Neural cell (in vitro differentiated cells): Measurements from ENCODE around the gene LRSAM1. TPM values are rescaled to one million over a fixed set of nuclear protein-coding genes. Genes with fewer than 3 reads are reported as not detected.

Experiments used
- H2AFZ ChIP-seq: fragments of 200-600, 300-800 bp; sonication (generic), shearing (Covaris generic); 2 replicates; pipeline ENCODE4 v1.6.0; 2014; ENCODE audit warnings: low read depth, mild to moderate bottlenecking, antibody characterized with exemption, low read length, moderate library complexity
- H3F3A ChIP-seq: fragments of 200-600 bp; shearing (Covaris generic); 2 replicates; pipeline ENCODE4 v1.6.1; 2016; ENCODE audit warnings: mild to moderate bottlenecking, moderate library complexity, mixed read lengths, antibody characterized with exemption, low read length; ENCODE audit not compliant: insufficient read depth, poor library complexity, severe bottlenecking
- H3K27ac ChIP-seq: fragments of 200-600, 300-800 bp; sonication (generic), shearing (Covaris generic); 2 replicates; pipeline ENCODE4 v1.5.1; 2014; ENCODE audit warnings: mild to moderate bottlenecking, low read length, moderate library complexity
- H3K27me3 ChIP-seq: fragments of 300-800, 200-600 bp; sonication (generic), shearing (Covaris generic); 2 replicates; pipeline ENCODE4 v1.6.0; 2014; ENCODE audit warnings: mild to moderate bottlenecking, low read depth, low read length, moderate library complexity; ENCODE audit not compliant: insufficient read depth
- H3K36me3 ChIP-seq: fragments of 300-800, 200-600 bp; sonication (generic), shearing (Covaris generic); 2 replicates; pipeline ENCODE4 v1.5.1; 2014; ENCODE audit warnings: mild to moderate bottlenecking, antibody characterized with exemption, low read length, moderate library complexity; ENCODE audit not compliant: insufficient read depth
- H3K4me2 ChIP-seq: fragments of 300-800, 200-600 bp; sonication (generic), shearing (Covaris generic); 2 replicates; pipeline ENCODE4 v1.6.0; 2014; ENCODE audit warnings: mild to moderate bottlenecking, low read length
- H3K4me3 ChIP-seq: fragments of 300-800, 200-600 bp; sonication (generic), shearing (Covaris generic); 2 replicates; pipeline ENCODE4 v1.5.1; 2014; ENCODE audit warnings: mild to moderate bottlenecking, low read length, moderate library complexity
- H3K79me2 ChIP-seq: fragments of 200-600 bp; shearing (Covaris generic); replicated peaks from 2 replicates; pipeline ENCODE4 v1.6.0; 2014; ENCODE audit warnings: mild to moderate bottlenecking, low read length, moderate library complexity; ENCODE audit not compliant: insufficient read depth
- H3K9ac ChIP-seq: fragments of 300-800, 200-600 bp; sonication (generic), shearing (Covaris generic); 2 replicates; pipeline ENCODE4 v1.6.1; 2016; ENCODE audit warnings: mild to moderate bottlenecking, low read length, mixed read lengths
- H3K9me2 ChIP-seq: fragments of 200-600 bp; shearing (Covaris generic); 2 replicates; pipeline ENCODE4 v1.6.1; 2016; ENCODE audit warnings: mild to moderate bottlenecking, low read length, mixed read lengths; ENCODE audit not compliant: insufficient read depth
- H3K9me3 ChIP-seq: fragments of 200-600, 300-800 bp; sonication (generic), shearing (Covaris generic); 2 replicates; pipeline ENCODE4 v1.6.1; 2016; ENCODE audit warnings: mild to moderate bottlenecking, mixed run types, low read length, moderate library complexity, mixed read lengths
- H4K20me1 ChIP-seq: fragments of 200-600 bp; shearing (Covaris generic); 2 replicates; pipeline ENCODE4 v1.6.1; 2016; ENCODE audit warnings: mild to moderate bottlenecking, mixed run types; ENCODE audit not compliant: insufficient read depth
- EP300 ChIP-seq: fragments of 450-650 bp; conservative IDR thresholded peaks from 2 replicates; pipeline ENCODE4 v1.6.1; 2014; ENCODE audit warnings: antibody characterized with exemption, mild to moderate bottlenecking, moderate library complexity; ENCODE audit not compliant: poor library complexity, severe bottlenecking
- EZH2 ChIP-seq: fragments of 200-600, 300-800 bp; shearing (Covaris generic), sonication (generic); IDR thresholded peaks from 2 replicates; pipeline ENCODE4 v1.6.1; 2014; ENCODE audit warnings: antibody characterized with exemption, low read length, borderline replicate concordance, mild to moderate bottlenecking; ENCODE audit not compliant: insufficient read depth, poor library complexity, severe bottlenecking
- MXI1 ChIP-seq: fragments of 450-650 bp; conservative IDR thresholded peaks from 2 replicates; pipeline ENCODE4 v1.6.1; 2014; ENCODE audit warnings: antibody characterized with exemption, mild to moderate bottlenecking; ENCODE audit not compliant: poor library complexity, severe bottlenecking
- POLR2AphosphoS5 ChIP-seq: IDR thresholded peaks from 2 replicates; pipeline ENCODE4 v1.6.1; 2012
- RAD21 ChIP-seq: fragments of 450-650 bp; conservative IDR thresholded peaks from 2 replicates; pipeline ENCODE4 v1.6.1; 2014; ENCODE audit warnings: antibody characterized with exemption, mild to moderate bottlenecking, moderate library complexity
- SMC3 ChIP-seq: fragments of 450-650 bp; conservative IDR thresholded peaks from 2 replicates; pipeline ENCODE4 v1.6.1; 2014; ENCODE audit warnings: antibody characterized with exemption, mild to moderate bottlenecking, moderate library complexity; ENCODE audit not compliant: poor library complexity
- TAF1 ChIP-seq: IDR thresholded peaks from 2 replicates; pipeline ENCODE4 v1.6.1; 2012; ENCODE audit warnings: low read depth
- polyA plus RNA-seq: library from polyadenylated mRNA; depleted of rRNA; stranded (reverse); fragments of >200 nt; gene quantifications from 2 replicates; pipeline ENCODE4 v1.2.3, GENCODE V29; 2014
- TF ChIP-seq, protein P1 (sequence below): fragments of 450-650 bp; IDR thresholded peaks from 2 replicates; pipeline ENCODE4 v1.5.1; 2014; ENCODE audit warnings: antibody characterized with exemption, mild to moderate bottlenecking, moderate library complexity; ENCODE audit not compliant: poor library complexity, severe bottlenecking
- TF ChIP-seq, protein P2 (sequence below): IDR thresholded peaks from 2 replicates; pipeline ENCODE4 v1.6.1; 2012; ENCODE audit warnings: borderline replicate concordance

The LRSAM1 gene
- polyA plus RNA-seq, 1 donor from 2014 or later: 21.6 TPM

DNA sequence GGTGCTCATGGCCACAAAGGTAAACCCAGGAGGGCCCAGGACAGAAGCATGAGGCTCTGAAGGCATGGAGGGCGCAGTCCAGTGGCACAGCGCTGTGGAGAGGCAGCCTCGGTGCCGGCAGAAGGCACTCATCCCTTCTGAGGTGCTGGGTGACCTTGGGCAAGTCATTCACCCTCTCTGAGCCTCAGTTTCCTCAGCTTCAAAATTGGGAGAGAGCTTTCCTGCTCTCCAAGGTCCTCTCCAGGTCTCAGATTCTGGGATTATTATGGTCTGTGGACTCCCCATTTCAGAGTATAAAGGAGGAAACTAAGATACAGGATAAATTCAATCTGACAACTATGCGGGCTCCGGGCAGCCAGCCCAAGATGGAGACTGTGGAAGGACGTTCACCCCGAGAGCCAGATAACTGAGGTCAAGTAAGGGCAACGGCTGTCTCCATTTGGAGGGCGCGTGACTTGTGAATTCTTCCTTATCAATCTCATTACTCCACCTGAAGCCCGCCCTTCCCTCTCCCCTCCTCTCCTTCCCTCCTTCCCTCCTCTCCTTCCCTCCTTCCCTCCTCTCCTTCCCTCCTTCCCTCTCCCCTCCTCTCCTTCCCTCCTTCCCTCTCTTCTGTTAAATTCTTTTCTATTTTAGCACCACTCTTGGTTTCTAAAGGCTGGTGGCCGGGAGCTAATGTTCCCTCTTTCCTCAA, 58.1 kb downstream of the LRSAM1 start:
- H3K36me3 ChIP-seq: peaks cover 5% of the 10 kb centered on the region
- no peaks in the 10 kb centered on the region for H3K9me3 ChIP-seq
- H2AFZ ChIP-seq: no peak overlapping the region
- no peaks in the 10 kb centered on the region for H3K79me2 ChIP-seq
- no peaks in the 10 kb centered on the region for H3K27me3 ChIP-seq
- no peak overlapping the region for H3K9ac ChIP-seq
- H3F3A ChIP-seq: no peaks in the 10 kb centered on the region
- no peaks in the 10 kb centered on the region for H3K9me2 ChIP-seq
- no peak for TF ChIP-seq MXI1
- TF ChIP-seq, protein P1, sequence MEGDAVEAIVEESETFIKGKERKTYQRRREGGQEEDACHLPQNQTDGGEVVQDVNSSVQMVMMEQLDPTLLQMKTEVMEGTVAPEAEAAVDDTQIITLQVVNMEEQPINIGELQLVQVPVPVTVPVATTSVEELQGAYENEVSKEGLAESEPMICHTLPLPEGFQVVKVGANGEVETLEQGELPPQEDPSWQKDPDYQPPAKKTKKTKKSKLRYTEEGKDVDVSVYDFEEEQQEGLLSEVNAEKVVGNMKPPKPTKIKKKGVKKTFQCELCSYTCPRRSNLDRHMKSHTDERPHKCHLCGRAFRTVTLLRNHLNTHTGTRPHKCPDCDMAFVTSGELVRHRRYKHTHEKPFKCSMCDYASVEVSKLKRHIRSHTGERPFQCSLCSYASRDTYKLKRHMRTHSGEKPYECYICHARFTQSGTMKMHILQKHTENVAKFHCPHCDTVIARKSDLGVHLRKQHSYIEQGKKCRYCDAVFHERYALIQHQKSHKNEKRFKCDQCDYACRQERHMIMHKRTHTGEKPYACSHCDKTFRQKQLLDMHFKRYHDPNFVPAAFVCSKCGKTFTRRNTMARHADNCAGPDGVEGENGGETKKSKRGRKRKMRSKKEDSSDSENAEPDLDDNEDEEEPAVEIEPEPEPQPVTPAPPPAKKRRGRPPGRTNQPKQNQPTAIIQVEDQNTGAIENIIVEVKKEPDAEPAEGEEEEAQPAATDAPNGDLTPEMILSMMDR: no peak
- TF ChIP-seq EZH2: no peak
- no peak for TF ChIP-seq EP300
- TF ChIP-seq RAD21: no peak
- TF ChIP-seq, protein P2, sequence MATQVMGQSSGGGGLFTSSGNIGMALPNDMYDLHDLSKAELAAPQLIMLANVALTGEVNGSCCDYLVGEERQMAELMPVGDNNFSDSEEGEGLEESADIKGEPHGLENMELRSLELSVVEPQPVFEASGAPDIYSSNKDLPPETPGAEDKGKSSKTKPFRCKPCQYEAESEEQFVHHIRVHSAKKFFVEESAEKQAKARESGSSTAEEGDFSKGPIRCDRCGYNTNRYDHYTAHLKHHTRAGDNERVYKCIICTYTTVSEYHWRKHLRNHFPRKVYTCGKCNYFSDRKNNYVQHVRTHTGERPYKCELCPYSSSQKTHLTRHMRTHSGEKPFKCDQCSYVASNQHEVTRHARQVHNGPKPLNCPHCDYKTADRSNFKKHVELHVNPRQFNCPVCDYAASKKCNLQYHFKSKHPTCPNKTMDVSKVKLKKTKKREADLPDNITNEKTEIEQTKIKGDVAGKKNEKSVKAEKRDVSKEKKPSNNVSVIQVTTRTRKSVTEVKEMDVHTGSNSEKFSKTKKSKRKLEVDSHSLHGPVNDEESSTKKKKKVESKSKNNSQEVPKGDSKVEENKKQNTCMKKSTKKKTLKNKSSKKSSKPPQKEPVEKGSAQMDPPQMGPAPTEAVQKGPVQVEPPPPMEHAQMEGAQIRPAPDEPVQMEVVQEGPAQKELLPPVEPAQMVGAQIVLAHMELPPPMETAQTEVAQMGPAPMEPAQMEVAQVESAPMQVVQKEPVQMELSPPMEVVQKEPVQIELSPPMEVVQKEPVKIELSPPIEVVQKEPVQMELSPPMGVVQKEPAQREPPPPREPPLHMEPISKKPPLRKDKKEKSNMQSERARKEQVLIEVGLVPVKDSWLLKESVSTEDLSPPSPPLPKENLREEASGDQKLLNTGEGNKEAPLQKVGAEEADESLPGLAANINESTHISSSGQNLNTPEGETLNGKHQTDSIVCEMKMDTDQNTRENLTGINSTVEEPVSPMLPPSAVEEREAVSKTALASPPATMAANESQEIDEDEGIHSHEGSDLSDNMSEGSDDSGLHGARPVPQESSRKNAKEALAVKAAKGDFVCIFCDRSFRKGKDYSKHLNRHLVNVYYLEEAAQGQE: no peak
- TF ChIP-seq POLR2AphosphoS5: no peak
- no peak for TF ChIP-seq TAF1
- TF ChIP-seq SMC3: no peak
- no peak overlapping the region for H3K4me2 ChIP-seq
- no peak overlapping the region for H3K27ac ChIP-seq
- H4K20me1 ChIP-seq: no peaks in the 10 kb centered on the region
- H3K4me3 ChIP-seq: no peak overlapping the region

DNA sequence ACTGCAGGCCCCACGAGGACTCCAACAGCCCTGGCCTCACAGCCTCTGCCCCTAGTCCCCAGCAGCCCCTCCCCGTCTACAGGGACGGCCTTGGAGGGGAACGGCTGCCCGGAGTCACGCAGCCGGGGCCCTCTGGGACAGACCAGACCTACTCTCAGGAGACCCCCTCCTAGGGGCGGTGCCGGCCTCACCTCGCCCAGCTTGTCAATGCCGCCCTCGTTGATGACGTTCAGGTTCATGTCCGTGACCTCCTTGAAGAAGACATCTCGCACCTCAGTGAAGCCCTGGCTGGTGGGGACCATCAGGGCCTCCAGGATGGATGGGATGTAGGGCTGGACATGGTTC, 58.6 kb downstream of the LRSAM1 start:
- H3K9me3 ChIP-seq: no peaks in the 10 kb centered on the region
- no peaks in the 10 kb centered on the region for H4K20me1 ChIP-seq
- no peak overlapping the region for H3K4me2 ChIP-seq
- peaks cover 5% of the 10 kb centered on the region for H3K36me3 ChIP-seq
- H3K27me3 ChIP-seq: no peaks in the 10 kb centered on the region
- H3K9me2 ChIP-seq: no peaks in the 10 kb centered on the region
- H3K27ac ChIP-seq: no peak overlapping the region
- no peak overlapping the region for H2AFZ ChIP-seq
- no peak overlapping the region for H3K4me3 ChIP-seq
- TF ChIP-seq POLR2AphosphoS5: no peak
- TF ChIP-seq MXI1: no peak
- no peak for TF ChIP-seq EP300
- TF ChIP-seq, protein P2: no peak
- TF ChIP-seq, protein P1: no peak
- TF ChIP-seq SMC3: no peak
- no peak for TF ChIP-seq RAD21
- TF ChIP-seq TAF1: no peak
- no peak for TF ChIP-seq EZH2
- no peaks in the 10 kb centered on the region for H3F3A ChIP-seq
- no peak overlapping the region for H3K9ac ChIP-seq
- no peaks in the 10 kb centered on the region for H3K79me2 ChIP-seq
